Loucy (cell line): Measurements from ENCODE around the gene DTX1.

Experiments
- H2AFZ ChIP-seq: fragments of 200-600 bp; sonication (generic); 2 replicates; pipeline ENCODE4 v1.6.0; 2016; ENCODE audit warnings: antibody characterized with exemption, mild to moderate bottlenecking, low read length, moderate library complexity
- H3F3A ChIP-seq: fragments of 200-600 bp; 2 replicates; pipeline ENCODE4 v1.6.0; 2016; ENCODE audit warnings: antibody characterized with exemption, low read depth, mild to moderate bottlenecking
- H3K27me3 ChIP-seq: fragments of 200-600 bp; sonication (generic); 2 replicates; pipeline ENCODE4 v1.6.1; 2014; ENCODE audit warnings: low read length, mild to moderate bottlenecking; ENCODE audit not compliant: insufficient read depth, poor library complexity, severe bottlenecking
- H3K36me3 ChIP-seq: fragments of 200-600 bp; sonication (generic); 2 replicates; pipeline ENCODE4 v1.6.1; 2016; ENCODE audit warnings: low read length; ENCODE audit not compliant: insufficient read depth
- H3K4me1 ChIP-seq: fragments of 200-600 bp; sonication (generic); 2 replicates; pipeline ENCODE4 v1.5.1; 2014; ENCODE audit warnings: low read length, mild to moderate bottlenecking; ENCODE audit not compliant: insufficient read depth, poor library complexity, severe bottlenecking
- H3K4me2 ChIP-seq: fragments of 200-600 bp; sonication (generic); 2 replicates; pipeline ENCODE4 v1.6.0; 2014; ENCODE audit warnings: antibody characterized with exemption, low read length, low read depth, mild to moderate bottlenecking; ENCODE audit not compliant: poor library complexity, severe bottlenecking
- H3K4me3 ChIP-seq: fragments of 200-600 bp; sonication (generic); 2 replicates; pipeline ENCODE4 v1.5.1; 2014; ENCODE audit warnings: low read length, mild to moderate bottlenecking, mixed read lengths; ENCODE audit not compliant: poor library complexity, severe bottlenecking
- H3K79me2 ChIP-seq: fragments of 200-600 bp; sonication (generic); 2 replicates; pipeline ENCODE4 v1.6.1; 2014; ENCODE audit warnings: low read length; ENCODE audit not compliant: insufficient read depth
- H3K9ac ChIP-seq: fragments of 200-600 bp; sonication (generic); 2 replicates; pipeline ENCODE4 v1.6.0; 2014; ENCODE audit warnings: mild to moderate bottlenecking, low read depth, low read length, moderate library complexity; ENCODE audit not compliant: poor library complexity, severe bottlenecking
- H3K9me2 ChIP-seq: fragments of 200-600 bp; sonication (generic); replicated peaks from 2 replicates; pipeline ENCODE4 v1.6.1; 2016; ENCODE audit warnings: low read depth, low read length, mixed read lengths
- H3K9me3 ChIP-seq: fragments of 200-600 bp; sonication (generic); 2 replicates; pipeline ENCODE4 v1.6.1; 2014; ENCODE audit warnings: mild to moderate bottlenecking, antibody characterized with exemption, low read length, low read depth; ENCODE audit not compliant: insufficient read depth
- H4K20me1 ChIP-seq: fragments of 200-600 bp; sonication (generic); 2 replicates; pipeline ENCODE4 v1.6.0; 2014; ENCODE audit warnings: antibody characterized with exemption, low read length, mild to moderate bottlenecking; ENCODE audit not compliant: insufficient read depth, poor library complexity, severe bottlenecking
- CTCF ChIP-seq: fragments of 200-600 bp; sonication (generic); conservative IDR thresholded peaks from 2 replicates; pipeline ENCODE4 v1.5.1; 2014; ENCODE audit warnings: mild to moderate bottlenecking, antibody characterized with exemption, low read length
- EZH2phosphoT487 ChIP-seq: fragments of 200-600 bp; IDR thresholded peaks from 2 replicates; pipeline ENCODE4 v1.6.1; 2018; ENCODE audit warnings: antibody characterized with exemption, mild to moderate bottlenecking, moderate library complexity, borderline replicate concordance

Gene DTX1

GRCh38 chr12:113048716-113049127 lies 7.8 kb upstream of the DTX1 start:
- Histone ChIP-seq H4K20me1 (no peaks in the 10 kb centered on the region), H3K27me3 (no peaks in the 10 kb centered on the region), H3K4me2 (no peak overlapping the region), H3F3A (no peaks in the 10 kb centered on the region), H3K79me2 (no peaks in the 10 kb centered on the region), H3K4me1 (no peaks in the 10 kb centered on the region), H3K9me3 (no peaks in the 10 kb centered on the region), H2AFZ (peak overlapping the region; percentile 69), H3K4me3 (no peak overlapping the region), H3K9ac (no peak overlapping the region), H3K9me2 (no peaks in the 10 kb centered on the region), H3K36me3 (no peaks in the 10 kb centered on the region)
- TF ChIP-seq CTCF = peak; percentile 85
- TF ChIP-seq EZH2phosphoT487 = no peak

DNA sequence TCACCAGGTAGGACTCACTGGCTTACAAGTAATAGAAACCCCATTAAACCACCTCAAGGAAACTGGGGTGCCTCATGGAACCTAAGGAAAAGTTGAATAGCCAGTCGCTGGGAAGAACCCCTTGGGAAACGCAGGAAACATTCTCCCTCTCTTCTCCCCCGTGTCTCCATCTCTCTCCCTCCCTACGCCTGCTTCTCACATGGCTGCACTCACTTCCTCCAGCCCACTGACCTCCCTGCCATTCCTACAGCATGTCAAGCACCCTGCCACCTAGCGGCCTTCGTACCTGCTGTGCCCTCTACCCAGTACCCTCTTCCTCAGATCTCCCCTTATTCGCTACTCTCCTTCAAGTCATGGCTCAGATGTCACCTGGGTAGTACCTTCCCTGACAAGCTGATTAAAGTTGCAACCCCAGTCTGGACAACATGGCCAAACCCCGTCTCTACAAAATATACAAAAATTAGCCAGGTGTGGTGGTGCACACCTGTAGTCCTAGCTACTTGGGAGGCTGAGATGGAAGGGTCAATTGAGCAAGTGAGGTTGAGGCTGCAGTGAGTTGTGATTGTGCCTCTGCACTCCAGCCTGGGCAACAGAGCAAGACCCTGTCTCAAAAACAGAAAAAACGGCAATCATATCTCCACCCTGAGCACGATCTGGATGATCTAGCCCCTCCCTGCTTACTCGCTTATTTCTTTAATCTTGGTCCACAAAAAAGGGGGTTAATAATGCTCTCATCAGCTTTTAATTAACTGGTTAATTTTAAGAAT lies 6.4 kb upstream of the DTX1 start:
- Histone ChIP-seq H3F3A (no peaks in the 10 kb centered on the region), H3K4me2 (no peak overlapping the region), H3K4me3 (no peak overlapping the region), H3K9ac (no peak overlapping the region), H3K79me2 (no peaks in the 10 kb centered on the region), H3K9me3 (no peaks in the 10 kb centered on the region), H3K9me2 (no peaks in the 10 kb centered on the region), H2AFZ (no peak overlapping the region), H3K4me1 (no peaks in the 10 kb centered on the region), H3K36me3 (no peaks in the 10 kb centered on the region), H3K27me3 (no peaks in the 10 kb centered on the region), H4K20me1 (no peaks in the 10 kb centered on the region)
- TF ChIP-seq EZH2phosphoT487 (no peak), CTCF (peak; percentile 41)

- Histone ChIP-seq H3K36me3 (no peaks in the 10 kb centered on the region), H3K9ac (no peak overlapping the region), H3K9me2 (no peaks in the 10 kb centered on the region), H3F3A (no peaks in the 10 kb centered on the region), H3K4me3 (no peak overlapping the region), H3K4me2 (no peak overlapping the region), H4K20me1 (no peaks in the 10 kb centered on the region), H3K27me3 (no peaks in the 10 kb centered on the region), H3K9me3 (no peaks in the 10 kb centered on the region), H3K79me2 (no peaks in the 10 kb centered on the region), H2AFZ (no peak overlapping the region), H3K4me1 (no peaks in the 10 kb centered on the region)
- TF ChIP-seq CTCF (no peak), EZH2phosphoT487 (no peak)
These were observed 5.7 kb upstream of the DTX1 start for GRCh38 chr12:113050795-113051194.
